ENCODE measurements around the gene GUCA2B. TPM values are rescaled to one million over a fixed set of nuclear protein-coding genes. Genes with fewer than 3 reads are reported as not detected.

Gene GUCA2B
- total RNA-seq, 4 donors from 2014 or later: 2.8 TPM; not detected in 3

GRCh38 chr1:42184616-42185015 is 31.4 kb downstream of the GUCA2B start:
- WGBS, 2 donors: 93 to 94% methylated on average over 3 of the region's 3 CpGs
- no peak for TF ChIP-seq CTCF (IDR thresholded peaks at IDR 0.05)
- no peak for TF ChIP-seq POLR2A (IDR thresholded peaks at IDR 0.05)
- DNase-seq (ENCODE audit: low spot score in 2 of 2): no peak
- intact Hi-C loops (cut with DNase I; ENCODE audit: low total_unique reads): no loop called here
- no peak overlapping the region for H3K4me3 ChIP-seq (ENCODE audit: low read depth, poor library complexity, severe bottlenecking)

- H3K4me3 ChIP-seq (ENCODE audit: low read depth, poor library complexity, severe bottlenecking): no peak overlapping the region
- WGBS, 2 donors: 80 to 83% methylated on average over 3 of the region's 3 CpGs
- TF ChIP-seq POLR2A (IDR thresholded peaks at IDR 0.05) (no peak), CTCF (IDR thresholded peaks at IDR 0.05) (no peak)
- no peak for DNase-seq (ENCODE audit: low spot score in 2 of 2)
- intact Hi-C loops (cut with DNase I; ENCODE audit: low total_unique reads): no loop called here
These were observed 32.9 kb downstream of the GUCA2B start for GRCh38 chr1:42186152-42186551.

GRCh38 chr1:42189931-42190853 is 37.0 kb downstream of the GUCA2B start:
- TF ChIP-seq POLR2A (IDR thresholded peaks at IDR 0.05) (no peak), CTCF (IDR thresholded peaks at IDR 0.05) (no peak)
- 83 to 94% methylated on average over 6 of the region's 6 CpGs for WGBS, 2 donors
- no peak overlapping the region for H3K4me3 ChIP-seq (ENCODE audit: low read depth, poor library complexity, severe bottlenecking)
- DNase-seq (ENCODE audit: low spot score in 2 of 2): no peak
- intact Hi-C loops (cut with DNase I; ENCODE audit: low total_unique reads): no loop called here

GRCh38 chr1:42191319-42191718 is 38.1 kb downstream of the GUCA2B start:
- H3K4me3 ChIP-seq (ENCODE audit: low read depth, poor library complexity, severe bottlenecking): no peak overlapping the region
- TF ChIP-seq POLR2A (IDR thresholded peaks at IDR 0.05): no peak
- no peak for TF ChIP-seq CTCF (IDR thresholded peaks at IDR 0.05)
- WGBS, 2 donors: 92 to 95% methylated on average over 8 of the region's 8 CpGs
- no peak for DNase-seq (ENCODE audit: low spot score in 2 of 2)
- intact Hi-C loops (cut with DNase I; ENCODE audit: low total_unique reads): no loop called here

- TF ChIP-seq CTCF (IDR thresholded peaks at IDR 0.05) (no peak), POLR2A (IDR thresholded peaks at IDR 0.05) (no peak)
- no peak for DNase-seq (ENCODE audit: low spot score in 2 of 2)
- 67 to 68% methylated on average over 4 of the region's 4 CpGs for WGBS, 2 donors
- H3K4me3 ChIP-seq (ENCODE audit: low read depth, poor library complexity, severe bottlenecking): no peak overlapping the region
- intact Hi-C loops (cut with DNase I; ENCODE audit: low total_unique reads): no loop called here
These were observed 38.9 kb downstream of the GUCA2B start for GRCh38 chr1:42192106-42192505.
